ENCODE results near the gene HOXC12.

Gene HOXC12

DNA sequence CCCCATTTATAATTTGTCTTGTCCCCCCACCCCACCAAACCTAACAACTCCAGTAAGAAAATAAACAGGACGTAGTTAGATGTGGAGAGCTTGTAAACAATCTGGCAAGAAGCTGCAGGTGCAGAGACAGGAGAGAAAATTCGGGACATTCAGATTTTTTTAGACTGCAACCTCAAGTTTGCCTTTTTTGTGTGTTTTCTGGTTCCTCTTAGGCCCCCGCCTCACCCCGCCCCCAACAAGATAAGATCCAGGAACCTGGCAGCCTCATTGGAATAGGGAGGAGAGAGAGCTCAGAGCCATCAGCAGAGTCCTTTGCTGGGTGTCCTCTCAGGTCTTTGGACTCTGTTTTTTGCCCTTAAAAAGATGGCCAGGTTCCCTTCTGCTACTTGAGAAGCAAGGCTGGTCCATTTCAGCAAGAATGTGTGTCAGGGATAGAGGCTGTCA is 33.1 kb downstream of the HOXC12 start:
- ChIA-PET CTCF (interaction anchor here (0.5 to 5.8 kb wide), 28 partner anchors 11 to 404 kb away, joined by 3 to 88 read pairs (median 5); partner anchors contain the start of genes HOXC13, HOXC5, HOXC8 and HOXC9), POLR2A (interaction anchor here (1.0 to 2.2 kb wide), 5 partner anchors 9 to 49 kb away, joined by 3 to 14 read pairs (median 3); partner anchors contain the start of genes HOXC13 and HOXC9)
- TF ChIP-seq ZNF169 (tag by site-specific recombination; IDR thresholded peaks at IDR 0.05) (no peak), ZBTB17 (tag by site-specific recombination; IDR thresholded peaks at IDR 0.05) (peak; percentile 24; the same call in 1 of the 2 replicates), ZNF146 (tag by site-specific recombination; IDR thresholded peaks at IDR 0.05) (no peak), ZNF623 (tag by site-specific recombination; IDR thresholded peaks at IDR 0.05) (no peak), ZNF335 (tag by site-specific recombination; conservative IDR thresholded peaks at IDR 0.05) (0 out of 2 replicates have a peak, but pooled peaks have one; percentile 20), GFI1B (tag by site-specific recombination; IDR thresholded peaks at IDR 0.05) (no peak)
- Histone ChIP-seq H3K4me1 (ENCODE audit: control insufficient read depth, insufficient read depth, low read length) (peaks cover 38% of the 10 kb centered on the region), H3K9me3 (ENCODE audit: control insufficient read depth, insufficient read depth, low read depth, low read length) (no peaks in the 10 kb centered on the region), H3K27ac (ENCODE audit: extremely low read depth, low read depth, low read length) (no peak overlapping the region; the same call in 1 of the 2 replicates), H3K36me3 (ENCODE audit: control insufficient read depth in 2 of 2, insufficient read depth in 1 of 2, low read length in 2 of 2) (no peaks in the 10 kb centered on the region), H3K4me3 (ENCODE audit: low read depth, low read length) (no peak overlapping the region)

DNA sequence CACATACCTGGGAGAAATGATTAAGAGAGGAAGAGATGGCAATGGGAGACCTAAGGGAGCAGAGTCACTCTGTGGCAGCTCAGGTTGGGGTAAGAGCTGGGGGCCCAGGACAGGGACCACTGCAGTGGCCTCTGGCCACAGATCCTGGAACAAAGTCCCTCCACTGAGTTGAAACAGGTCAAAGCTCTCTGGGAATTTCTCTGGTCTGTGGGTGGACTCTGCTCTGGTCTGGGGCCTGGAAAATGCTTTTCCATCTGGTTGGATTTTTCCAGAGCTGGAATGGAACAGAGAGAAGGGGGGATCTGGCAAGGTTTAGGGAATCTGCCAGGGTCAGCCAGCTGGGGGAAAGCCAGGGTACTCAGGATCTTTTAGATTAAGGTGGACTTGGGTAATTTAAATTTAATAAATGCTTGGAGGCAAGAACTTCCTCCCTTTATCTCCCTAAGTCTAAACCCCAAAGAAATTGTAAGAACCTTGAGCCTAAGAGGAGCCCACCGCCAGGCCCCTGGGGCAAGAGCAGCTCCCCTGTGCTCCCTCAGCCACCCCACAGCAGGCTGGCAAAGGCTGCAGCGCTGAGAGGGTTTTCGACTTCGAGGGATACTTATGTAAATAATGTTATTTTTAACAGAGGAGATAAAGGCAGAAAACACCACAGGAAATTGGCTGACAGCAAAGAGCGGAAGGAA is 34.0 kb downstream of the HOXC12 start:
- peaks cover 38% of the 10 kb centered on the region for H3K4me1 ChIP-seq (ENCODE audit: control insufficient read depth, insufficient read depth, low read length)
- no peaks in the 10 kb centered on the region for H3K36me3 ChIP-seq (ENCODE audit: control insufficient read depth in 2 of 2, insufficient read depth in 1 of 2, low read length in 2 of 2)
- POLR2A ChIA-PET: interaction anchor here (0.6 to 2.2 kb wide), 4 partner anchors 12 to 137 kb away, joined by 3 to 14 read pairs (median 7); partner anchors contain the start of genes HOXC13 and HOXC9
- H3K9me3 ChIP-seq (ENCODE audit: control insufficient read depth, insufficient read depth, low read depth, low read length): no peaks in the 10 kb centered on the region
- peak overlapping the region; percentile 71 for H3K27ac ChIP-seq (ENCODE audit: extremely low read depth, low read depth, low read length)
- CTCF ChIA-PET: interaction anchor here (0.6 to 5.8 kb wide), 25 partner anchors 11 to 379 kb away, joined by 3 to 88 read pairs (median 4); partner anchors contain the start of genes HOXC13, HOXC5, HOXC9 and SMUG1
- H3K4me3 ChIP-seq (ENCODE audit: low read depth, low read length): no peak overlapping the region
- TF ChIP-seq ZIC2 (tag by site-specific recombination; IDR thresholded peaks at IDR 0.05) (peak; percentile 42; the same call in 1 of the 2 replicates), ZNF175 (tag by site-specific recombination; IDR thresholded peaks at IDR 0.05) (no peak), GLIS1 (tag by site-specific recombination; IDR thresholded peaks at IDR 0.05) (peak; percentile 27; the same call in 1 of the 2 replicates), ZBTB8A (tag by site-specific recombination; IDR thresholded peaks at IDR 0.05) (peak; percentile 37; the same call in 1 of the 2 replicates), SCRT1 (tag by site-specific recombination; IDR thresholded peaks at IDR 0.05; ENCODE audit: borderline replicate concordance) (no peak), ZNF571 (tag by site-specific recombination; IDR thresholded peaks at IDR 0.05) (no peak)

DNA sequence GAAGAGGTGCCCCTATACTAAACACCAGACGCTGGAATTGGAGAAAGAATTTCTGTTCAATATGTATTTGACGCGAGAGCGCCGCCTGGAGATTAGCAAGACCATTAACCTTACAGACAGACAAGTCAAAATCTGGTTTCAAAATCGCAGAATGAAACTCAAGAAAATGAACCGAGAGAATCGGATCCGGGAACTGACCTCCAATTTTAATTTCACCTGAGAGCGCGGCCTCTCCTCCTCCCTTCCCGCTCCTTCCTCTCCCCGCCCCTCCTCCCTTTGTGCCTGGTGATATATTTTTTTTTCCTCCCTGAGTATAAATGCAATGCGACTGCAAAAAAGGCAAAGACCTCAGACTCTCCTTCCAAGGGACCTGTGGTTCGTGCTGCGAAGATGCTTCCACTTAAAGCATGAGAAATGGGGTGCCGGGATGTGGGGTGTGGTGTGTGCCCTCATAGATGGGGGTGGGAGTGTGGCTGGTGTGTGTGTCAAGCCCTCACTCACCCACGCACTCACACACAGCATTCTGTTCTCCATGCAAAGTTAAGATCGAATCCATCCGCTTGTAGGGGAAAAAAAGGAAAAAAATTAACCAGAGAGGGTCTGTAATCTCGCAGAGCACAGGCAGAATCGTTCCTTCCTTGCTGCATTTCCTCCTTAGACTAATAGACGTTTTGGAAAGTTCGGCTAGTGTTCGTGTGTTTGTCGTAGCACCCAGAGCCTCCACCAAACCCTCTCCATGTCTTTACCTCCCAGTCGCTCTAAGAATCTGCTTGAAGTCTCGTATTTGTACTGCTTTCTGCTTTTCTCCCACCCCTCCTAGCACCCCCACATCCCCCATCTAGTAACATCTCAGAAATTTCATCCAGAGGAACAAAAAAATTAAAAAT is 34.8 kb downstream of the HOXC12 start:
- CTCF ChIA-PET: interaction anchor here (0.7 to 5.8 kb wide), 17 partner anchors 10 to 290 kb away, joined by 3 to 88 read pairs (median 6); partner anchors contain the start of genes HOXC13, HOXC5, HOXC9 and SMUG1
- H3K36me3 ChIP-seq (ENCODE audit: control insufficient read depth in 2 of 2, insufficient read depth in 1 of 2, low read length in 2 of 2): no peaks in the 10 kb centered on the region
- peaks cover 38% of the 10 kb centered on the region for H3K4me1 ChIP-seq (ENCODE audit: control insufficient read depth, insufficient read depth, low read length)
- POLR2A ChIA-PET: interaction anchor here (1.8 to 2.2 kb wide), 2 partner anchors 11 kb away, joined by 10 to 14 read pairs; partner anchors contain the start of gene HOXC9
- H3K9me3 ChIP-seq (ENCODE audit: control insufficient read depth, insufficient read depth, low read depth, low read length): no peaks in the 10 kb centered on the region
- peak overlapping the region; percentile 71 for H3K27ac ChIP-seq (ENCODE audit: extremely low read depth, low read depth, low read length)
- H3K4me3 ChIP-seq (ENCODE audit: low read depth, low read length): peak overlapping the region; percentile 15
- TF ChIP-seq ZNF529 (tag by site-specific recombination; IDR thresholded peaks at IDR 0.05; ENCODE audit: insufficient replicate concordance) (no peak), ZNF324 (tag by site-specific recombination; IDR thresholded peaks at IDR 0.05) (no peak), ZNF514 (tag by site-specific recombination; IDR thresholded peaks at IDR 0.05) (no peak), ZNF10 (tag by site-specific recombination; IDR thresholded peaks at IDR 0.05) (peak; percentile 79; the same call in 1 of the 2 replicates), GLI2 (tag by site-specific recombination; IDR thresholded peaks at IDR 0.05; ENCODE audit: borderline replicate concordance, low read depth) (no peak), ZNF549 (tag by site-specific recombination; IDR thresholded peaks at IDR 0.05) (no peak), ZNF747 (tag by site-specific recombination; IDR thresholded peaks at IDR 0.05) (no peak)
- TF ChIP-seq, protein P1, sequence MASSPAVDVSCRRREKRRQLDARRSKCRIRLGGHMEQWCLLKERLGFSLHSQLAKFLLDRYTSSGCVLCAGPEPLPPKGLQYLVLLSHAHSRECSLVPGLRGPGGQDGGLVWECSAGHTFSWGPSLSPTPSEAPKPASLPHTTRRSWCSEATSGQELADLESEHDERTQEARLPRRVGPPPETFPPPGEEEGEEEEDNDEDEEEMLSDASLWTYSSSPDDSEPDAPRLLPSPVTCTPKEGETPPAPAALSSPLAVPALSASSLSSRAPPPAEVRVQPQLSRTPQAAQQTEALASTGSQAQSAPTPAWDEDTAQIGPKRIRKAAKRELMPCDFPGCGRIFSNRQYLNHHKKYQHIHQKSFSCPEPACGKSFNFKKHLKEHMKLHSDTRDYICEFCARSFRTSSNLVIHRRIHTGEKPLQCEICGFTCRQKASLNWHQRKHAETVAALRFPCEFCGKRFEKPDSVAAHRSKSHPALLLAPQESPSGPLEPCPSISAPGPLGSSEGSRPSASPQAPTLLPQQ (tag by site-specific recombination; IDR thresholded peaks at IDR 0.05): peak; percentile 32; the same call in 1 of the 2 replicates
- TF ChIP-seq, protein P2, sequence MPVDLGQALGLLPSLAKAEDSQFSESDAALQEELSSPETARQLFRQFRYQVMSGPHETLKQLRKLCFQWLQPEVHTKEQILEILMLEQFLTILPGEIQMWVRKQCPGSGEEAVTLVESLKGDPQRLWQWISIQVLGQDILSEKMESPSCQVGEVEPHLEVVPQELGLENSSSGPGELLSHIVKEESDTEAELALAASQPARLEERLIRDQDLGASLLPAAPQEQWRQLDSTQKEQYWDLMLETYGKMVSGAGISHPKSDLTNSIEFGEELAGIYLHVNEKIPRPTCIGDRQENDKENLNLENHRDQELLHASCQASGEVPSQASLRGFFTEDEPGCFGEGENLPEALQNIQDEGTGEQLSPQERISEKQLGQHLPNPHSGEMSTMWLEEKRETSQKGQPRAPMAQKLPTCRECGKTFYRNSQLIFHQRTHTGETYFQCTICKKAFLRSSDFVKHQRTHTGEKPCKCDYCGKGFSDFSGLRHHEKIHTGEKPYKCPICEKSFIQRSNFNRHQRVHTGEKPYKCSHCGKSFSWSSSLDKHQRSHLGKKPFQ (tag by site-specific recombination; IDR thresholded peaks at IDR 0.05): no peak
- TF ChIP-seq, protein P3, sequence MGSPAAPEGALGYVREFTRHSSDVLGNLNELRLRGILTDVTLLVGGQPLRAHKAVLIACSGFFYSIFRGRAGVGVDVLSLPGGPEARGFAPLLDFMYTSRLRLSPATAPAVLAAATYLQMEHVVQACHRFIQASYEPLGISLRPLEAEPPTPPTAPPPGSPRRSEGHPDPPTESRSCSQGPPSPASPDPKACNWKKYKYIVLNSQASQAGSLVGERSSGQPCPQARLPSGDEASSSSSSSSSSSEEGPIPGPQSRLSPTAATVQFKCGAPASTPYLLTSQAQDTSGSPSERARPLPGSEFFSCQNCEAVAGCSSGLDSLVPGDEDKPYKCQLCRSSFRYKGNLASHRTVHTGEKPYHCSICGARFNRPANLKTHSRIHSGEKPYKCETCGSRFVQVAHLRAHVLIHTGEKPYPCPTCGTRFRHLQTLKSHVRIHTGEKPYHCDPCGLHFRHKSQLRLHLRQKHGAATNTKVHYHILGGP (tag by site-specific recombination; IDR thresholded peaks at IDR 0.05): no peak
- TF ChIP-seq, protein P4, sequence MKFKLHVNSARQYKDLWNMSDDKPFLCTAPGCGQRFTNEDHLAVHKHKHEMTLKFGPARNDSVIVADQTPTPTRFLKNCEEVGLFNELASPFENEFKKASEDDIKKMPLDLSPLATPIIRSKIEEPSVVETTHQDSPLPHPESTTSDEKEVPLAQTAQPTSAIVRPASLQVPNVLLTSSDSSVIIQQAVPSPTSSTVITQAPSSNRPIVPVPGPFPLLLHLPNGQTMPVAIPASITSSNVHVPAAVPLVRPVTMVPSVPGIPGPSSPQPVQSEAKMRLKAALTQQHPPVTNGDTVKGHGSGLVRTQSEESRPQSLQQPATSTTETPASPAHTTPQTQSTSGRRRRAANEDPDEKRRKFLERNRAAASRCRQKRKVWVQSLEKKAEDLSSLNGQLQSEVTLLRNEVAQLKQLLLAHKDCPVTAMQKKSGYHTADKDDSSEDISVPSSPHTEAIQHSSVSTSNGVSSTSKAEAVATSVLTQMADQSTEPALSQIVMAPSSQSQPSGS (tag by site-specific recombination; IDR thresholded peaks at IDR 0.05; ENCODE audit: low read depth): no peak

All from HEK293 (cell line).